ENCODE measurements around the gene FIGN. TPM values are rescaled to one million over a fixed set of nuclear protein-coding genes. Genes with fewer than 3 reads are reported as not detected.

Gene FIGN
- total RNA-seq, 3 donors from 2014 or later (not counting 1 experiment from before 2014, with no cell fraction given) = not detected

- Mint-ChIP-seq H3K4me3 (no peak overlapping the region), H3K27ac (no peak overlapping the region), H3K27me3 (ENCODE audit: low read depth in 2 of 2) (no peaks in the 10 kb centered on the region), H3K4me1 (no peaks in the 10 kb centered on the region), H3K36me3 (no peaks in the 10 kb centered on the region), H3K9me3 (peaks cover 0 to 7% of the 10 kb centered on the region in 2 donors)
- Histone ChIP-seq H3K4me1 (ENCODE audit: control insufficient read depth, insufficient read depth, low read length) (no peaks in the 10 kb centered on the region), H3K4me3 (ENCODE audit: low read length) (no peak overlapping the region), H3K36me3 (ENCODE audit: control insufficient read depth, insufficient read depth, low read length) (no peaks in the 10 kb centered on the region), H3K27ac (ENCODE audit: low read length) (no peak overlapping the region), H3K9me3 (ENCODE audit: control insufficient read depth, insufficient read depth, low read length) (no peaks in the 10 kb centered on the region), H3K27me3 (ENCODE audit: control insufficient read depth, insufficient read depth, low read length) (no peaks in the 10 kb centered on the region)
- ATAC-seq (no peak), DNase-seq (no peak)
- TF ChIP-seq, protein P1, sequence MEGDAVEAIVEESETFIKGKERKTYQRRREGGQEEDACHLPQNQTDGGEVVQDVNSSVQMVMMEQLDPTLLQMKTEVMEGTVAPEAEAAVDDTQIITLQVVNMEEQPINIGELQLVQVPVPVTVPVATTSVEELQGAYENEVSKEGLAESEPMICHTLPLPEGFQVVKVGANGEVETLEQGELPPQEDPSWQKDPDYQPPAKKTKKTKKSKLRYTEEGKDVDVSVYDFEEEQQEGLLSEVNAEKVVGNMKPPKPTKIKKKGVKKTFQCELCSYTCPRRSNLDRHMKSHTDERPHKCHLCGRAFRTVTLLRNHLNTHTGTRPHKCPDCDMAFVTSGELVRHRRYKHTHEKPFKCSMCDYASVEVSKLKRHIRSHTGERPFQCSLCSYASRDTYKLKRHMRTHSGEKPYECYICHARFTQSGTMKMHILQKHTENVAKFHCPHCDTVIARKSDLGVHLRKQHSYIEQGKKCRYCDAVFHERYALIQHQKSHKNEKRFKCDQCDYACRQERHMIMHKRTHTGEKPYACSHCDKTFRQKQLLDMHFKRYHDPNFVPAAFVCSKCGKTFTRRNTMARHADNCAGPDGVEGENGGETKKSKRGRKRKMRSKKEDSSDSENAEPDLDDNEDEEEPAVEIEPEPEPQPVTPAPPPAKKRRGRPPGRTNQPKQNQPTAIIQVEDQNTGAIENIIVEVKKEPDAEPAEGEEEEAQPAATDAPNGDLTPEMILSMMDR (IDR thresholded peaks at IDR 0.05) = no peak
- WGBS (ENCODE audit: insufficient coverage) = no CpG with 5 or more reads among the region's 1 CpG
- intact Hi-C loops (cut with micrococcal nuclease) = no loop called here
These were observed 20.1 kb downstream of the FIGN start for GRCh38 chr2:163715668-163716067.

GRCh38 chr2:163715199-163715598 is 20.6 kb downstream of the FIGN start:
- Mint-ChIP-seq H3K4me3 (no peak overlapping the region), H3K27me3 (ENCODE audit: low read depth in 2 of 2) (no peaks in the 10 kb centered on the region)
- no peaks in the 10 kb centered on the region for H3K36me3 ChIP-seq (ENCODE audit: control insufficient read depth, insufficient read depth, low read length)

GRCh38 chr2:163713534-163714311 is 22.1 kb downstream of the FIGN start:
- no peak overlapping the region for H3K4me3 Mint-ChIP-seq
- H3K36me3 Mint-ChIP-seq = no peaks in the 10 kb centered on the region
- H3K4me1 Mint-ChIP-seq = no peaks in the 10 kb centered on the region
- ATAC-seq = no peak
- intact Hi-C loops (cut with micrococcal nuclease) = no loop called here
- no peaks in the 10 kb centered on the region for H3K9me3 ChIP-seq (ENCODE audit: control insufficient read depth, insufficient read depth, low read length)
- no peak overlapping the region for H3K4me3 ChIP-seq (ENCODE audit: low read length)
- peaks cover 0 to 5% of the 10 kb centered on the region in 2 donors for H3K9me3 Mint-ChIP-seq
- H3K27me3 ChIP-seq (ENCODE audit: control insufficient read depth, insufficient read depth, low read length) = no peaks in the 10 kb centered on the region
- no peaks in the 10 kb centered on the region for H3K36me3 ChIP-seq (ENCODE audit: control insufficient read depth, insufficient read depth, low read length)
- no peaks in the 10 kb centered on the region for H3K4me1 ChIP-seq (ENCODE audit: control insufficient read depth, insufficient read depth, low read length)
- H3K27ac ChIP-seq (ENCODE audit: low read length) = no peak overlapping the region
- H3K27me3 Mint-ChIP-seq (ENCODE audit: low read depth in 2 of 2) = no peaks in the 10 kb centered on the region
- TF ChIP-seq, protein P1 (IDR thresholded peaks at IDR 0.05) = no peak
- no peak for DNase-seq
- no peak overlapping the region for H3K27ac Mint-ChIP-seq
- WGBS (ENCODE audit: insufficient coverage) = 70% methylated on average over 6 of the region's 7 CpGs

More at GRCh38 chr2:163715199-163715598, 20.6 kb downstream of the FIGN start:
- Mint-ChIP-seq H3K27ac (no peak overlapping the region), H3K36me3 (no peaks in the 10 kb centered on the region), H3K4me1 (no peaks in the 10 kb centered on the region), H3K9me3 (peaks cover 0 to 7% of the 10 kb centered on the region in 2 donors)
- Histone ChIP-seq H3K27me3 (ENCODE audit: control insufficient read depth, insufficient read depth, low read length) (no peaks in the 10 kb centered on the region), H3K4me1 (ENCODE audit: control insufficient read depth, insufficient read depth, low read length) (no peaks in the 10 kb centered on the region), H3K4me3 (ENCODE audit: low read length) (no peak overlapping the region), H3K9me3 (ENCODE audit: control insufficient read depth, insufficient read depth, low read length) (no peaks in the 10 kb centered on the region), H3K27ac (ENCODE audit: low read length) (no peak overlapping the region)
- DNase-seq = no peak
- WGBS (ENCODE audit: insufficient coverage) = 85% methylated on average over 8 of the region's 8 CpGs
- no peak for ATAC-seq
- intact Hi-C loops (cut with micrococcal nuclease) = no loop called here
- TF ChIP-seq, protein P1 (IDR thresholded peaks at IDR 0.05) = no peak

DNA sequence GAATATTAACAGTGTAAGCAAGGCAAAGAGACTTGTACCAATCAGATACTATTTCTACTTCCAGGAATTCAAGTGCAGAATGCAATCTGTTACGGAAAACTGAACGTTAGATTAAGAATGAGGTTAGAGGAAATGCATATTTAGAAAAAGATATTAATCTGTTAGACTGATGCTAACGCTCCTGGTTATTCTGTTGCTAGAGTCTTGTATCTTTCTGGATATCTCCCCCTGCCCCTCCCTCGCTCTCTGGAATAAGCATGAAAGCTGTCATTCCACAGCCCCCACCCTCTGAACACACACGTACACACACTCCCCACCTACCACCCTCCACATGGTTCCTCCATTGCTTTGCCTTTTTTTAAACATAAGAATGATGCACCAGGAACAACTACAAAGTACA is 24.1 kb downstream of the FIGN start:
- 62% methylated on average over 3 of the region's 5 CpGs for WGBS (ENCODE audit: insufficient coverage)
- DNase-seq (no peak), ATAC-seq (no peak)
- H3K4me1 Mint-ChIP-seq = no peaks in the 10 kb centered on the region
- TF ChIP-seq, protein P1 (IDR thresholded peaks at IDR 0.05) = no peak
- Histone ChIP-seq H3K4me3 (ENCODE audit: low read length) (no peak overlapping the region), H3K9me3 (ENCODE audit: control insufficient read depth, insufficient read depth, low read length) (no peaks in the 10 kb centered on the region), H3K4me1 (ENCODE audit: control insufficient read depth, insufficient read depth, low read length) (no peaks in the 10 kb centered on the region), H3K36me3 (ENCODE audit: control insufficient read depth, insufficient read depth, low read length) (no peaks in the 10 kb centered on the region), H3K27ac (ENCODE audit: low read length) (no peak overlapping the region), H3K27me3 (ENCODE audit: control insufficient read depth, insufficient read depth, low read length) (no peaks in the 10 kb centered on the region)
- intact Hi-C loops (cut with micrococcal nuclease) = no loop called here
- no peak overlapping the region for H3K27ac Mint-ChIP-seq
- no peaks in the 10 kb centered on the region for H3K36me3 Mint-ChIP-seq
- H3K9me3 Mint-ChIP-seq = peaks cover 0 to 2% of the 10 kb centered on the region in 2 donors
- no peaks in the 10 kb centered on the region for H3K27me3 Mint-ChIP-seq (ENCODE audit: low read depth in 2 of 2)
- H3K4me3 Mint-ChIP-seq = no peak overlapping the region

Data from natural killer cell (primary cell).